Keratinocyte (primary cell): ENCODE data around the gene RNLS. TPM values are rescaled to one million over a fixed set of nuclear protein-coding genes. Genes with fewer than 3 reads are reported as not detected.

Experiments used
- DNase-seq: peaks from one replicate; pipeline ENCODE4 v3.0.0-alpha.2; 2011; ENCODE audit warnings: low read depth, missing footprints, low spot score
- FAIRE-seq: peaks from 2 replicates; lab custom pipeline; 2011; peaks lifted over from hg19 to GRCh38; lab: Jason Lieb, UNC
- H2AFZ ChIP-seq: 2 replicates; pipeline ENCODE4 v1.6.0; 2012; ENCODE audit warnings: low read length, control low read depth, inconsistent platforms; ENCODE audit not compliant: control insufficient read depth
- H3K27ac ChIP-seq: 2 replicates; pipeline ENCODE4 v1.5.1; 2011; ENCODE audit warnings: low read length; ENCODE audit not compliant: control insufficient read depth, insufficient read depth
- H3K27me3 ChIP-seq: 3 replicates; pipeline ENCODE4 v1.6.0; 2011; ENCODE audit warnings: low read length; ENCODE audit not compliant: control insufficient read depth, insufficient read depth; ENCODE audit errors: extremely low read depth
- H3K36me3 ChIP-seq, 2 experiments: 2 replicates in 1 of 2; 3 replicates in 1 of 2; pipeline ENCODE4 v1.5.1; 2011; ENCODE audit warnings: low read length in 2 of 2, mild to moderate bottlenecking in 1 of 2; ENCODE audit not compliant: control insufficient read depth in 2 of 2, insufficient read depth in 2 of 2; ENCODE audit errors: extremely low read depth in 1 of 2
- H3K4me1 ChIP-seq: 3 replicates; pipeline ENCODE4 v1.5.1; 2011; ENCODE audit warnings: low read length; ENCODE audit not compliant: control insufficient read depth, insufficient read depth; ENCODE audit errors: extremely low read depth
- H3K4me2 ChIP-seq: 3 replicates; pipeline ENCODE4 v1.6.0; 2011; ENCODE audit warnings: low read depth, low read length; ENCODE audit not compliant: control insufficient read depth, insufficient read depth; ENCODE audit errors: extremely low read depth
- H3K4me3 ChIP-seq, 3 experiments: fragments of 200-600 bp in 1 of 3; sonication (generic) in 1 of 3; 2 replicates in 2 of 3; 3 replicates in 1 of 3; pipeline ENCODE4 v1.5.1; 2011 to 2016; ENCODE audit warnings: low read length in 3 of 3, mild to moderate bottlenecking in 3 of 3, control low read depth in 2 of 3, inconsistent platforms in 1 of 3, low read depth in 1 of 3, mixed read lengths in 1 of 3, mixed run types in 1 of 3, moderate library complexity in 1 of 3; ENCODE audit not compliant: control insufficient read depth in 2 of 3, insufficient read depth in 2 of 3; ENCODE audit errors: extremely low read depth in 1 of 3
- H3K79me2 ChIP-seq: 2 replicates; pipeline ENCODE4 v1.6.0; 2012; ENCODE audit warnings: low read length; ENCODE audit not compliant: control insufficient read depth, insufficient read depth
- H3K9ac ChIP-seq: 3 replicates; pipeline ENCODE4 v1.6.0; 2011; ENCODE audit warnings: low read length; ENCODE audit not compliant: control insufficient read depth, insufficient read depth; ENCODE audit errors: extremely low read depth
- H3K9me1 ChIP-seq: 3 replicates; pipeline ENCODE4 v1.6.0; 2011; ENCODE audit warnings: low read length; ENCODE audit not compliant: control insufficient read depth, insufficient read depth; ENCODE audit errors: extremely low read depth
- H3K9me3 ChIP-seq: 2 replicates; pipeline ENCODE4 v1.5.1; 2012; ENCODE audit warnings: low read depth, low read length; ENCODE audit not compliant: control insufficient read depth
- H4K20me1 ChIP-seq: 3 replicates; pipeline ENCODE4 v1.6.0; 2011; ENCODE audit warnings: low read length; ENCODE audit not compliant: control insufficient read depth, insufficient read depth; ENCODE audit errors: extremely low read depth
- EZH2 ChIP-seq: IDR thresholded peaks from one replicate; pipeline ENCODE4 v1.6.1; 2012; ENCODE audit warnings: inconsistent platforms, mild to moderate bottlenecking, low read length, moderate library complexity
- dilution Hi-C: fragments of 300-500 bp; cut with MboI; formaldehyde crosslinking; loops from one replicate; pipeline ENCODE4 v1.7.0; 2020; ENCODE audit warnings: low sequenced_read_pairs; ENCODE audit not compliant: extremely low pct_ligation_motif_present
- polyA plus RNA-seq, 5 experiments: library from polyadenylated mRNA; depleted of rRNA in 3 of 5; stranded (reverse) in 3 of 5; stranded (forward) in 1 of 5; unstranded in 1 of 5; fragments of >200 nt; gene quantifications; 1 replicate in 1 of 5; 2 replicates in 3 of 5; 3 replicates in 1 of 5; pipeline versions ENCODE4 v1.2.1 to v1.2.3, GENCODE V29; 2011 to 2012; ENCODE audit warnings: missing spikeins in 2 of 5, low read depth in 1 of 5, low replicate concordance in 1 of 5
- TF ChIP-seq, protein P1 (sequence below), 3 experiments: IDR thresholded peaks in 1 of 3; conservative IDR thresholded peaks in 1 of 3; optimal IDR thresholded peaks in 1 of 3; 2 replicates in 2 of 3; 3 replicates in 1 of 3; pipeline versions ENCODE3 to v1.5.1; 2011; ENCODE audit warnings: low read length in 3 of 3, mild to moderate bottlenecking in 3 of 3, moderate library complexity in 2 of 3, control low read depth in 1 of 3, inconsistent platforms in 1 of 3; ENCODE audit not compliant: insufficient read depth in 2 of 3; ENCODE audit errors: extremely low read depth in 1 of 3

Gene RNLS
- polyA plus RNA-seq, 1 donor (not counting 4 experiments of a cell fraction or from before 2014, with no cell fraction given), result 6.8 TPM

DNA sequence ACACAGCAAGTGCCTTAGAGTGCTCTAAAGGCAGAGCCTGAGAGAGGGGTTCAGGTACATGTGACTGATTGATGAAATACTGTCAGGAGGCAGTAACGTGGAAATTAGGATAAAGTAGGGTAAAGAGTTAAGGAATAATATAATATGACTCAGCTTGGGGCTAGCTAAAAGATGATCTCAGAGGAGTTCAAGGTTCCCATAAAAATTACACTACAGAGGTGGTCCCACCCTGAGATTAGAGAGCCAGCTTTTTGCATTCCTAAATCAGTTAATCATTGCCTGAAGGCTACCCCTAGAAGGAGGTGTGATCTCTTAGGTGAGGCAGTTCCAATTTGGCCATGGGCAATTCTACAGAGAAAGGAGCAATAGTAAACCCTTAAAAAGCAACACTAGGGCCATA lies 9.3 kb upstream of the RNLS start:
- H3K27ac ChIP-seq, result no peak overlapping the region
- dilution Hi-C loops, result no loop called here
- TF ChIP-seq, protein P1, sequence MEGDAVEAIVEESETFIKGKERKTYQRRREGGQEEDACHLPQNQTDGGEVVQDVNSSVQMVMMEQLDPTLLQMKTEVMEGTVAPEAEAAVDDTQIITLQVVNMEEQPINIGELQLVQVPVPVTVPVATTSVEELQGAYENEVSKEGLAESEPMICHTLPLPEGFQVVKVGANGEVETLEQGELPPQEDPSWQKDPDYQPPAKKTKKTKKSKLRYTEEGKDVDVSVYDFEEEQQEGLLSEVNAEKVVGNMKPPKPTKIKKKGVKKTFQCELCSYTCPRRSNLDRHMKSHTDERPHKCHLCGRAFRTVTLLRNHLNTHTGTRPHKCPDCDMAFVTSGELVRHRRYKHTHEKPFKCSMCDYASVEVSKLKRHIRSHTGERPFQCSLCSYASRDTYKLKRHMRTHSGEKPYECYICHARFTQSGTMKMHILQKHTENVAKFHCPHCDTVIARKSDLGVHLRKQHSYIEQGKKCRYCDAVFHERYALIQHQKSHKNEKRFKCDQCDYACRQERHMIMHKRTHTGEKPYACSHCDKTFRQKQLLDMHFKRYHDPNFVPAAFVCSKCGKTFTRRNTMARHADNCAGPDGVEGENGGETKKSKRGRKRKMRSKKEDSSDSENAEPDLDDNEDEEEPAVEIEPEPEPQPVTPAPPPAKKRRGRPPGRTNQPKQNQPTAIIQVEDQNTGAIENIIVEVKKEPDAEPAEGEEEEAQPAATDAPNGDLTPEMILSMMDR (optimal IDR thresholded peaks at IDR 0.05 in 1 of 3, IDR thresholded peaks at IDR 0.05 in 1 of 3, conservative IDR thresholded peaks at IDR 0.05 in 1 of 3; ENCODE audit: extremely low read depth in 1 of 3, insufficient read depth in 2 of 3, low read length in 3 of 3), result no peak
- TF ChIP-seq EZH2, result no peak
- H3K79me2 ChIP-seq, result no peaks in the 10 kb centered on the region
- H3K9me3 ChIP-seq, result no peaks in the 10 kb centered on the region
- H3K4me2 ChIP-seq, result no peak overlapping the region
- no peak overlapping the region for H3K4me3 ChIP-seq
- no peaks in the 10 kb centered on the region for H3K36me3 ChIP-seq
- H3K4me1 ChIP-seq, result peaks cover 16% of the 10 kb centered on the region
- DNase-seq (no peak), FAIRE-seq (no peak)
- no peak overlapping the region for H2AFZ ChIP-seq
- no peaks in the 10 kb centered on the region for H3K27me3 ChIP-seq
- H3K9ac ChIP-seq, result no peak overlapping the region
- H3K9me1 ChIP-seq, result no peaks in the 10 kb centered on the region
- H4K20me1 ChIP-seq, result no peaks in the 10 kb centered on the region

DNA sequence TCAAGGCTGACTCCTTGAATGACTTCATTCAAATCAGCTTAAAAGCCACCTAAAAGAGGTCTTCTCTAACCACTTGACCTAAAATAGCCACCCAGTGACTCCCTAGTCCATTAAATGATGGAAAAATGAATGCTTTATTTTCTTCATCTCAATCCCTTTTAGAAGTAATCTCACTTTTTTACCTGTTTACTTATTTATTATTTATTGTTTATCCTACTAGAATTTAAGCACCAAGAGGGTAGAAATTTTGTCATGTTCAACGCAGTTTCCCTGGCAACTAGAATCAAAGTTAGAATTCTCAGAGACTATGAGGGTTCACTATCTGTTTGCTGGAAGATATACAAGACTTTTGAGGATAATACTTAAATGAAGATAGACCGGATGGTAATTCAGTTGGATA lies 3.3 kb upstream of the RNLS start, which contains the start of gene LIPJ:
LIPJ (plus strand) TSS at position 301 of the 400 bp plus-strand sequence. CDS start 3,926 bp downstream, outside the sequence.
- H3K9me1 ChIP-seq, result no peaks in the 10 kb centered on the region
- no peaks in the 10 kb centered on the region for H3K9me3 ChIP-seq
- no peaks in the 10 kb centered on the region for H3K79me2 ChIP-seq
- no peaks in the 10 kb centered on the region for H3K36me3 ChIP-seq
- H3K4me2 ChIP-seq, result no peak within 1 kb of the TSS
- H2AFZ ChIP-seq, result no peak within 1 kb of the TSS
- no peak within 1 kb of the TSS for H3K27ac ChIP-seq
- FAIRE-seq (no peak), DNase-seq (no peak)
- dilution Hi-C loops, result no loop called here
- no peak within 1 kb of the TSS for H3K9ac ChIP-seq
- TF ChIP-seq EZH2, result no peak
- TF ChIP-seq, protein P1 (optimal IDR thresholded peaks at IDR 0.05 in 1 of 3, IDR thresholded peaks at IDR 0.05 in 1 of 3, conservative IDR thresholded peaks at IDR 0.05 in 1 of 3; ENCODE audit: extremely low read depth in 1 of 3, insufficient read depth in 2 of 3, low read length in 3 of 3), result no peak
- peaks cover 8% of the 10 kb centered on the region for H3K4me1 ChIP-seq
- H3K4me3 ChIP-seq, result no peak within 1 kb of the TSS
- H3K27me3 ChIP-seq, result no peaks in the 10 kb centered on the region
- no peaks in the 10 kb centered on the region for H4K20me1 ChIP-seq
